Neural cell (in vitro differentiated cells): ENCODE results near the gene MXRA8. TPM values are rescaled to one million over a fixed set of nuclear protein-coding genes. Genes with fewer than 3 reads are reported as not detected.

Experiments
- H2AFZ ChIP-seq: fragments of 200-600, 300-800 bp; sonication (generic), shearing (Covaris generic); 2 replicates; pipeline ENCODE4 v1.6.0; 2014; ENCODE audit warnings: low read depth, mild to moderate bottlenecking, antibody characterized with exemption, low read length, moderate library complexity
- H3F3A ChIP-seq: fragments of 200-600 bp; shearing (Covaris generic); 2 replicates; pipeline ENCODE4 v1.6.1; 2016; ENCODE audit warnings: mild to moderate bottlenecking, moderate library complexity, mixed read lengths, antibody characterized with exemption, low read length; ENCODE audit not compliant: insufficient read depth, poor library complexity, severe bottlenecking
- H3K27ac ChIP-seq: fragments of 200-600, 300-800 bp; sonication (generic), shearing (Covaris generic); 2 replicates; pipeline ENCODE4 v1.5.1; 2014; ENCODE audit warnings: mild to moderate bottlenecking, low read length, moderate library complexity
- H3K27me3 ChIP-seq: fragments of 300-800, 200-600 bp; sonication (generic), shearing (Covaris generic); 2 replicates; pipeline ENCODE4 v1.6.0; 2014; ENCODE audit warnings: mild to moderate bottlenecking, low read depth, low read length, moderate library complexity; ENCODE audit not compliant: insufficient read depth
- H3K36me3 ChIP-seq: fragments of 300-800, 200-600 bp; sonication (generic), shearing (Covaris generic); 2 replicates; pipeline ENCODE4 v1.5.1; 2014; ENCODE audit warnings: mild to moderate bottlenecking, antibody characterized with exemption, low read length, moderate library complexity; ENCODE audit not compliant: insufficient read depth
- H3K4me2 ChIP-seq: fragments of 300-800, 200-600 bp; sonication (generic), shearing (Covaris generic); 2 replicates; pipeline ENCODE4 v1.6.0; 2014; ENCODE audit warnings: mild to moderate bottlenecking, low read length
- H3K4me3 ChIP-seq: fragments of 300-800, 200-600 bp; sonication (generic), shearing (Covaris generic); 2 replicates; pipeline ENCODE4 v1.5.1; 2014; ENCODE audit warnings: mild to moderate bottlenecking, low read length, moderate library complexity
- H3K79me2 ChIP-seq: fragments of 200-600 bp; shearing (Covaris generic); replicated peaks from 2 replicates; pipeline ENCODE4 v1.6.0; 2014; ENCODE audit warnings: mild to moderate bottlenecking, low read length, moderate library complexity; ENCODE audit not compliant: insufficient read depth
- H3K9ac ChIP-seq: fragments of 300-800, 200-600 bp; sonication (generic), shearing (Covaris generic); 2 replicates; pipeline ENCODE4 v1.6.1; 2016; ENCODE audit warnings: mild to moderate bottlenecking, low read length, mixed read lengths
- H3K9me2 ChIP-seq: fragments of 200-600 bp; shearing (Covaris generic); 2 replicates; pipeline ENCODE4 v1.6.1; 2016; ENCODE audit warnings: mild to moderate bottlenecking, low read length, mixed read lengths; ENCODE audit not compliant: insufficient read depth
- H3K9me3 ChIP-seq: fragments of 200-600, 300-800 bp; sonication (generic), shearing (Covaris generic); 2 replicates; pipeline ENCODE4 v1.6.1; 2016; ENCODE audit warnings: mild to moderate bottlenecking, mixed run types, low read length, moderate library complexity, mixed read lengths
- H4K20me1 ChIP-seq: fragments of 200-600 bp; shearing (Covaris generic); 2 replicates; pipeline ENCODE4 v1.6.1; 2016; ENCODE audit warnings: mild to moderate bottlenecking, mixed run types; ENCODE audit not compliant: insufficient read depth
- CTCF ChIP-seq: fragments of 450-650 bp; IDR thresholded peaks from 2 replicates; pipeline ENCODE4 v1.5.1; 2014; ENCODE audit warnings: antibody characterized with exemption, mild to moderate bottlenecking, moderate library complexity; ENCODE audit not compliant: poor library complexity, severe bottlenecking
- EP300 ChIP-seq: fragments of 450-650 bp; conservative IDR thresholded peaks from 2 replicates; pipeline ENCODE4 v1.6.1; 2014; ENCODE audit warnings: antibody characterized with exemption, mild to moderate bottlenecking, moderate library complexity; ENCODE audit not compliant: poor library complexity, severe bottlenecking
- EZH2 ChIP-seq: fragments of 200-600, 300-800 bp; shearing (Covaris generic), sonication (generic); IDR thresholded peaks from 2 replicates; pipeline ENCODE4 v1.6.1; 2014; ENCODE audit warnings: antibody characterized with exemption, low read length, borderline replicate concordance, mild to moderate bottlenecking; ENCODE audit not compliant: insufficient read depth, poor library complexity, severe bottlenecking
- MXI1 ChIP-seq: fragments of 450-650 bp; conservative IDR thresholded peaks from 2 replicates; pipeline ENCODE4 v1.6.1; 2014; ENCODE audit warnings: antibody characterized with exemption, mild to moderate bottlenecking; ENCODE audit not compliant: poor library complexity, severe bottlenecking
- POLR2AphosphoS5 ChIP-seq: IDR thresholded peaks from 2 replicates; pipeline ENCODE4 v1.6.1; 2012
- RAD21 ChIP-seq: fragments of 450-650 bp; conservative IDR thresholded peaks from 2 replicates; pipeline ENCODE4 v1.6.1; 2014; ENCODE audit warnings: antibody characterized with exemption, mild to moderate bottlenecking, moderate library complexity
- REST ChIP-seq: IDR thresholded peaks from 2 replicates; pipeline ENCODE4 v1.6.1; 2012; ENCODE audit warnings: borderline replicate concordance
- SMC3 ChIP-seq: fragments of 450-650 bp; conservative IDR thresholded peaks from 2 replicates; pipeline ENCODE4 v1.6.1; 2014; ENCODE audit warnings: antibody characterized with exemption, mild to moderate bottlenecking, moderate library complexity; ENCODE audit not compliant: poor library complexity
- TAF1 ChIP-seq: IDR thresholded peaks from 2 replicates; pipeline ENCODE4 v1.6.1; 2012; ENCODE audit warnings: low read depth
- polyA plus RNA-seq: library from polyadenylated mRNA; depleted of rRNA; stranded (reverse); fragments of >200 nt; gene quantifications from 2 replicates; pipeline ENCODE4 v1.2.3, GENCODE V29; 2014

The MXRA8 gene
- polyA plus RNA-seq, 1 donor from 2014 or later: 1.7 TPM

GRCh38 chr1:1367315-1367714 lies 9.0 kb upstream of the MXRA8 start:
- Histone ChIP-seq H3K27me3 (no peaks in the 10 kb centered on the region), H3F3A (no peaks in the 10 kb centered on the region), H3K9ac (no peak overlapping the region), H3K36me3 (no peaks in the 10 kb centered on the region), H3K9me3 (no peaks in the 10 kb centered on the region), H3K4me2 (no peak overlapping the region), H3K9me2 (no peaks in the 10 kb centered on the region), H2AFZ (no peak overlapping the region), H3K4me3 (no peak overlapping the region), H3K27ac (no peak overlapping the region), H3K79me2 (no peaks in the 10 kb centered on the region), H4K20me1 (no peaks in the 10 kb centered on the region)
- TF ChIP-seq EZH2 (no peak), RAD21 (no peak), MXI1 (no peak), TAF1 (no peak), EP300 (no peak), REST (no peak), SMC3 (no peak), CTCF (no peak), POLR2AphosphoS5 (no peak)

GRCh38 chr1:1366699-1367066 lies 8.3 kb upstream of the MXRA8 start:
- no peak overlapping the region for H3K9ac ChIP-seq
- no peak overlapping the region for H3K4me2 ChIP-seq
- H3K27me3 ChIP-seq: no peaks in the 10 kb centered on the region
- no peak overlapping the region for H2AFZ ChIP-seq
- no peaks in the 10 kb centered on the region for H3F3A ChIP-seq
- TF ChIP-seq SMC3 (no peak), RAD21 (no peak), EP300 (no peak), TAF1 (no peak), POLR2AphosphoS5 (no peak), MXI1 (no peak), EZH2 (no peak), REST (no peak), CTCF (no peak)
- H3K4me3 ChIP-seq: no peak overlapping the region
- H3K36me3 ChIP-seq: no peaks in the 10 kb centered on the region
- H4K20me1 ChIP-seq: no peaks in the 10 kb centered on the region
- H3K79me2 ChIP-seq: no peaks in the 10 kb centered on the region
- H3K9me3 ChIP-seq: no peaks in the 10 kb centered on the region
- no peaks in the 10 kb centered on the region for H3K9me2 ChIP-seq
- H3K27ac ChIP-seq: no peak overlapping the region
